ENCODE results near the gene TMEM135. TPM values are rescaled to one million over a fixed set of nuclear protein-coding genes. Genes with fewer than 3 reads are reported as not detected.

TMEM135 gene
- total RNA-seq, 1 donor from 2014 or later = 46.4 TPM

GRCh38 chr11:87275176-87275575 lies 237.4 kb downstream of the TMEM135 start:
- H3K4me3 Mint-ChIP-seq = no peak overlapping the region
- no peak overlapping the region for H3K27ac Mint-ChIP-seq
- H3K9me3 Mint-ChIP-seq = no peaks in the 10 kb centered on the region
- Histone ChIP-seq H3K36me3 (no peaks in the 10 kb centered on the region), H3K9me3 (ENCODE audit: low read depth) (no peaks in the 10 kb centered on the region), H3K79me2 (ENCODE audit: low read depth) (no peaks in the 10 kb centered on the region), H3K27ac (no peak overlapping the region), H3K4me2 (no peak overlapping the region), H3K4me1 (no peaks in the 10 kb centered on the region), H3F3A (ENCODE audit: low read depth) (no peaks in the 10 kb centered on the region), H2AFZ (replicated peaks) (no peak overlapping the region), H3K4me3 (no peak overlapping the region), H4K20me1 (ENCODE audit: low read depth) (no peaks in the 10 kb centered on the region), H3K9ac (no peak overlapping the region), H3K27me3 (no peaks in the 10 kb centered on the region)
- H3K27me3 Mint-ChIP-seq (ENCODE audit: insufficient read depth, low read depth) = no peaks in the 10 kb centered on the region
- no peaks in the 10 kb centered on the region for H3K4me1 Mint-ChIP-seq
- DNase-seq (ENCODE audit: low spot score) = no peak
- TF ChIP-seq EZH2phosphoT487 (IDR thresholded peaks at IDR 0.05) (no peak), EZH2 (IDR thresholded peaks at IDR 0.05) (no peak), CTCF (IDR thresholded peaks at IDR 0.05) (no peak)
- no peaks in the 10 kb centered on the region for H3K36me3 Mint-ChIP-seq

- H3K36me3 Mint-ChIP-seq = no peaks in the 10 kb centered on the region
- Histone ChIP-seq H3F3A (ENCODE audit: low read depth) (no peaks in the 10 kb centered on the region), H3K27me3 (no peaks in the 10 kb centered on the region), H3K4me3 (no peak overlapping the region), H3K4me1 (no peaks in the 10 kb centered on the region), H3K9ac (no peak overlapping the region), H3K79me2 (ENCODE audit: low read depth) (no peaks in the 10 kb centered on the region), H3K36me3 (no peaks in the 10 kb centered on the region), H2AFZ (replicated peaks) (no peak overlapping the region), H3K9me3 (ENCODE audit: low read depth) (no peaks in the 10 kb centered on the region), H3K4me2 (no peak overlapping the region), H3K27ac (no peak overlapping the region), H4K20me1 (ENCODE audit: low read depth) (no peaks in the 10 kb centered on the region)
- H3K4me1 Mint-ChIP-seq = no peaks in the 10 kb centered on the region
- TF ChIP-seq CTCF (IDR thresholded peaks at IDR 0.05) (no peak), EZH2 (IDR thresholded peaks at IDR 0.05) (no peak), EZH2phosphoT487 (IDR thresholded peaks at IDR 0.05) (no peak)
- no peak for DNase-seq (ENCODE audit: low spot score)
- no peak overlapping the region for H3K4me3 Mint-ChIP-seq
- no peaks in the 10 kb centered on the region for H3K9me3 Mint-ChIP-seq
- no peaks in the 10 kb centered on the region for H3K27me3 Mint-ChIP-seq (ENCODE audit: insufficient read depth, low read depth)
- H3K27ac Mint-ChIP-seq = no peak overlapping the region
Observed at GRCh38 chr11:87280143-87280542, 242.4 kb downstream of the TMEM135 start.

- Mint-ChIP-seq H3K27me3 (ENCODE audit: insufficient read depth, low read depth) (no peaks in the 10 kb centered on the region), H3K4me3 (no peak overlapping the region), H3K9me3 (peaks cover 4% of the 10 kb centered on the region), H3K27ac (no peak overlapping the region), H3K36me3 (peaks cover 3% of the 10 kb centered on the region), H3K4me1 (no peaks in the 10 kb centered on the region)
- H3K27me3 ChIP-seq = no peaks in the 10 kb centered on the region
- TF ChIP-seq EZH2 (IDR thresholded peaks at IDR 0.05) = no peak
- no peak for TF ChIP-seq EZH2phosphoT487 (IDR thresholded peaks at IDR 0.05)
- TF ChIP-seq CTCF (IDR thresholded peaks at IDR 0.05) = no peak
- no peak overlapping the region for H3K4me2 ChIP-seq
- no peak overlapping the region for H3K4me3 ChIP-seq
- H4K20me1 ChIP-seq (ENCODE audit: low read depth) = no peaks in the 10 kb centered on the region
- no peak overlapping the region for H2AFZ ChIP-seq (replicated peaks)
- DNase-seq (ENCODE audit: low spot score) = no peak
- no peaks in the 10 kb centered on the region for H3K36me3 ChIP-seq
- H3K27ac ChIP-seq = no peak overlapping the region
- H3K9ac ChIP-seq = no peak overlapping the region
- H3K9me3 ChIP-seq (ENCODE audit: low read depth) = no peaks in the 10 kb centered on the region
- H3K79me2 ChIP-seq (ENCODE audit: low read depth) = no peaks in the 10 kb centered on the region
- no peaks in the 10 kb centered on the region for H3F3A ChIP-seq (ENCODE audit: low read depth)
- H3K4me1 ChIP-seq = no peaks in the 10 kb centered on the region
Observed at GRCh38 chr11:87281496-87281895, 243.8 kb downstream of the TMEM135 start.

Data from neural progenitor cell (in vitro differentiated cells).